Measurements from ENCODE around the gene ARHGAP23. TPM values are rescaled to one million over a fixed set of nuclear protein-coding genes. Genes with fewer than 3 reads are reported as not detected.

ARHGAP23 gene
- total RNA-seq, 2 experiments from 2014 or later: 1.3 to 1.4 TPM

- H3K9me3 Mint-ChIP-seq: no peaks in the 10 kb centered on the region
- H3K36me3 Mint-ChIP-seq: no peaks in the 10 kb centered on the region
- H3K4me1 Mint-ChIP-seq (ENCODE audit: low read depth): peaks cover 4% of the 10 kb centered on the region
- intact Hi-C loops (cut with micrococcal nuclease): no loop called here
- ChIA-PET POLR2A (no interaction called here), CTCF (no interaction called here)
- no peak for DNase-seq
- H3K4me3 Mint-ChIP-seq: no peak overlapping the region
- peaks cover 11% of the 10 kb centered on the region for H3K27me3 Mint-ChIP-seq
- no peak overlapping the region for H3K27ac Mint-ChIP-seq
Observed at GRCh38 chr17:38459567-38459966, 31.3 kb downstream of the ARHGAP23 start.

- POLR2A ChIA-PET: no interaction called here
- Mint-ChIP-seq H3K4me3 (no peak overlapping the region), H3K4me1 (ENCODE audit: low read depth) (no peaks in the 10 kb centered on the region), H3K27ac (no peak overlapping the region), H3K27me3 (peaks cover 5% of the 10 kb centered on the region), H3K36me3 (no peaks in the 10 kb centered on the region), H3K9me3 (no peaks in the 10 kb centered on the region)
- CTCF ChIA-PET: no interaction called here
- intact Hi-C loops (cut with micrococcal nuclease): no loop called here
- no peak for DNase-seq
Observed at GRCh38 chr17:38460082-38460715, 31.9 kb downstream of the ARHGAP23 start.

GRCh38 chr17:38460716-38461630, 32.7 kb downstream of the ARHGAP23 start:
- H3K9me3 Mint-ChIP-seq: no peaks in the 10 kb centered on the region
- peaks cover 5% of the 10 kb centered on the region for H3K27me3 Mint-ChIP-seq
- POLR2A ChIA-PET: no interaction called here
- H3K4me3 Mint-ChIP-seq: no peak overlapping the region
- DNase-seq: no peak
- no peak overlapping the region for H3K27ac Mint-ChIP-seq
- CTCF ChIA-PET: no interaction called here
- intact Hi-C loops (cut with micrococcal nuclease): no loop called here
- H3K36me3 Mint-ChIP-seq: no peaks in the 10 kb centered on the region
- no peaks in the 10 kb centered on the region for H3K4me1 Mint-ChIP-seq (ENCODE audit: low read depth)

- H3K4me3 Mint-ChIP-seq: no peak overlapping the region
- CTCF ChIA-PET: no interaction called here
Observed at GRCh38 chr17:38461683-38462082, 33.4 kb downstream of the ARHGAP23 start.

GRCh38 chr17:38463451-38463858, 35.2 kb downstream of the ARHGAP23 start:
- Mint-ChIP-seq H3K36me3 (no peaks in the 10 kb centered on the region), H3K27ac (no peak overlapping the region), H3K4me1 (ENCODE audit: low read depth) (no peaks in the 10 kb centered on the region)

More at GRCh38 chr17:38461683-38462082, 33.4 kb downstream of the ARHGAP23 start:
- H3K27ac Mint-ChIP-seq: no peak overlapping the region
- intact Hi-C loops (cut with micrococcal nuclease): no loop called here
- no peak for DNase-seq
- H3K27me3 Mint-ChIP-seq: peaks cover 2% of the 10 kb centered on the region
- no peaks in the 10 kb centered on the region for H3K9me3 Mint-ChIP-seq
- POLR2A ChIA-PET: no interaction called here
- H3K4me1 Mint-ChIP-seq (ENCODE audit: low read depth): no peaks in the 10 kb centered on the region
- no peaks in the 10 kb centered on the region for H3K36me3 Mint-ChIP-seq

GRCh38 chr17:38464251-38464722, 36.0 kb downstream of the ARHGAP23 start:
- no peak overlapping the region for H3K27ac Mint-ChIP-seq
- no peak for DNase-seq
- no peaks in the 10 kb centered on the region for H3K9me3 Mint-ChIP-seq
- no peaks in the 10 kb centered on the region for H3K4me1 Mint-ChIP-seq (ENCODE audit: low read depth)
- ChIA-PET POLR2A (no interaction called here), CTCF (no interaction called here)
- intact Hi-C loops (cut with micrococcal nuclease): no loop called here
- peaks cover 4% of the 10 kb centered on the region for H3K27me3 Mint-ChIP-seq
- no peaks in the 10 kb centered on the region for H3K36me3 Mint-ChIP-seq
- no peak overlapping the region for H3K4me3 Mint-ChIP-seq

More at GRCh38 chr17:38463451-38463858, 35.2 kb downstream of the ARHGAP23 start:
- intact Hi-C loops (cut with micrococcal nuclease): no loop called here
- ChIA-PET CTCF (no interaction called here), POLR2A (no interaction called here)
- no peak for DNase-seq
- H3K4me3 Mint-ChIP-seq: no peak overlapping the region
- no peaks in the 10 kb centered on the region for H3K9me3 Mint-ChIP-seq
- peaks cover 2% of the 10 kb centered on the region for H3K27me3 Mint-ChIP-seq

- CTCF ChIA-PET: no interaction called here
- Mint-ChIP-seq H3K36me3 (no peaks in the 10 kb centered on the region), H3K27me3 (peaks cover 4% of the 10 kb centered on the region), H3K27ac (no peak overlapping the region), H3K4me1 (ENCODE audit: low read depth) (no peaks in the 10 kb centered on the region), H3K9me3 (no peaks in the 10 kb centered on the region), H3K4me3 (no peak overlapping the region)
- intact Hi-C loops (cut with micrococcal nuclease): no loop called here
- no peak for DNase-seq
- POLR2A ChIA-PET: no interaction called here
Observed at GRCh38 chr17:38464723-38465390, 36.6 kb downstream of the ARHGAP23 start.

- Mint-ChIP-seq H3K9me3 (no peaks in the 10 kb centered on the region), H3K27me3 (peaks cover 4% of the 10 kb centered on the region), H3K4me1 (ENCODE audit: low read depth) (no peaks in the 10 kb centered on the region), H3K27ac (no peak overlapping the region), H3K36me3 (no peaks in the 10 kb centered on the region), H3K4me3 (no peak overlapping the region)
- intact Hi-C loops (cut with micrococcal nuclease): no loop called here
- DNase-seq: no peak
- ChIA-PET POLR2A (no interaction called here), CTCF (no interaction called here)
Observed at GRCh38 chr17:38465391-38466345, 37.4 kb downstream of the ARHGAP23 start.

GRCh38 chr17:38466346-38467315, 38.4 kb downstream of the ARHGAP23 start:
- no peaks in the 10 kb centered on the region for H3K4me1 Mint-ChIP-seq (ENCODE audit: low read depth)
- H3K27me3 Mint-ChIP-seq: peaks cover 4% of the 10 kb centered on the region
- DNase-seq: no peak
- no peak overlapping the region for H3K27ac Mint-ChIP-seq
- H3K4me3 Mint-ChIP-seq: no peak overlapping the region
- ChIA-PET POLR2A (no interaction called here), CTCF (no interaction called here)
- intact Hi-C loops (cut with micrococcal nuclease): no loop called here
- no peaks in the 10 kb centered on the region for H3K36me3 Mint-ChIP-seq
- no peaks in the 10 kb centered on the region for H3K9me3 Mint-ChIP-seq

GRCh38 chr17:38467491-38467890, 39.2 kb downstream of the ARHGAP23 start:
- peaks cover 4% of the 10 kb centered on the region for H3K27me3 Mint-ChIP-seq
- no peaks in the 10 kb centered on the region for H3K36me3 Mint-ChIP-seq
- H3K4me3 Mint-ChIP-seq: no peak overlapping the region
- no peaks in the 10 kb centered on the region for H3K9me3 Mint-ChIP-seq
- ChIA-PET CTCF (no interaction called here), POLR2A (no interaction called here)
- H3K27ac Mint-ChIP-seq: no peak overlapping the region
- DNase-seq: no peak
- H3K4me1 Mint-ChIP-seq (ENCODE audit: low read depth): no peaks in the 10 kb centered on the region
- intact Hi-C loops (cut with micrococcal nuclease): no loop called here

- H3K9me3 Mint-ChIP-seq: no peaks in the 10 kb centered on the region
- H3K27me3 Mint-ChIP-seq: peaks cover 2% of the 10 kb centered on the region
- no peaks in the 10 kb centered on the region for H3K36me3 Mint-ChIP-seq
- no peak overlapping the region for H3K27ac Mint-ChIP-seq
- intact Hi-C loops (cut with micrococcal nuclease): no loop called here
- ChIA-PET POLR2A (no interaction called here), CTCF (no interaction called here)
- no peak for DNase-seq
- no peak overlapping the region for H3K4me3 Mint-ChIP-seq
- H3K4me1 Mint-ChIP-seq (ENCODE audit: low read depth): no peaks in the 10 kb centered on the region
Observed at GRCh38 chr17:38469875-38470274, 41.6 kb downstream of the ARHGAP23 start.
